DOHH2 (cell line): ENCODE results near the gene TRPC1.

ENCODE experiments used
- EZH2phosphoT487 ChIP-seq: fragments of 200-600 bp; sonication (generic); IDR thresholded peaks from 2 replicates; pipeline ENCODE4 v1.6.1; 2017; ENCODE audit warnings: borderline replicate concordance, mild to moderate bottlenecking, antibody characterized with exemption, low read length, moderate library complexity, mixed read lengths
- TF ChIP-seq, protein P1 (sequence below): fragments of 200-600 bp; sonication (generic); IDR thresholded peaks from one replicate; pipeline ENCODE4 v1.5.1; 2014; ENCODE audit warnings: antibody characterized with exemption, mild to moderate bottlenecking, low read depth, low read length; ENCODE audit not compliant: poor library complexity, severe bottlenecking

DNA sequence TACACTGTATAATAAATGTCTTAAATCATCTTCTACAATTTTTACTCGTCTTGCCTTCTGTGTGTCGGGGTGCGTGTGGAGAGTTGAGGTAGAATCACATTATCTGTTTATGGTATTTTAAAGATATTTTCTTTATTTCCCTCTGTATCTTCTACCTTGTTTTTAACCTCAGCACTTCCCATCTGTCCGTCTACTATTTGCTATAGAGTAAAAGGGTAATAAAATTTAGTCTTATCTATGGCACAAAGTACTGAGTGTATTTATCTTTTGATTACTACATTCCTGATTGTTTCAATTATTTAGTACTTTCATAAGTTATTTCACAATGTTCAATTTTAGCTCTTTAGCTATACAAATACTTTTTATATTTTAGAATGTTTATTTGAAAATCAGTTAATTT lies 62.2 kb downstream of the TRPC1 start:
- TF ChIP-seq, protein P1, sequence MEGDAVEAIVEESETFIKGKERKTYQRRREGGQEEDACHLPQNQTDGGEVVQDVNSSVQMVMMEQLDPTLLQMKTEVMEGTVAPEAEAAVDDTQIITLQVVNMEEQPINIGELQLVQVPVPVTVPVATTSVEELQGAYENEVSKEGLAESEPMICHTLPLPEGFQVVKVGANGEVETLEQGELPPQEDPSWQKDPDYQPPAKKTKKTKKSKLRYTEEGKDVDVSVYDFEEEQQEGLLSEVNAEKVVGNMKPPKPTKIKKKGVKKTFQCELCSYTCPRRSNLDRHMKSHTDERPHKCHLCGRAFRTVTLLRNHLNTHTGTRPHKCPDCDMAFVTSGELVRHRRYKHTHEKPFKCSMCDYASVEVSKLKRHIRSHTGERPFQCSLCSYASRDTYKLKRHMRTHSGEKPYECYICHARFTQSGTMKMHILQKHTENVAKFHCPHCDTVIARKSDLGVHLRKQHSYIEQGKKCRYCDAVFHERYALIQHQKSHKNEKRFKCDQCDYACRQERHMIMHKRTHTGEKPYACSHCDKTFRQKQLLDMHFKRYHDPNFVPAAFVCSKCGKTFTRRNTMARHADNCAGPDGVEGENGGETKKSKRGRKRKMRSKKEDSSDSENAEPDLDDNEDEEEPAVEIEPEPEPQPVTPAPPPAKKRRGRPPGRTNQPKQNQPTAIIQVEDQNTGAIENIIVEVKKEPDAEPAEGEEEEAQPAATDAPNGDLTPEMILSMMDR: no peak
- TF ChIP-seq EZH2phosphoT487: no peak
